ENCODE measurements around the gene COMMD6.

COMMD6 gene

DNA sequence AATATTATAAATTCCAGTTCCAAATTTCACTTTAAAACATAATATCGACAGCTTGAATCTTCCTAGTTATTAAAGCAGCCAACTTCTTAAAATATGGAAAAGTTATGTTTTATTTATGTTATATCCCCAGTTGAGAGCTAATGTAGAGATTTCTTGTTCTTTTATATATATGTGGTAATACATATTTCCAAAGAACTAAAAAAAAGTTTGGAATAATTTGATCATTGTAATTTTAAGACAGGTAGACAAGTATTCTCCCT, 54.9 kb downstream of the COMMD6 start:
- H3K9me3 Mint-ChIP-seq: no peaks in the 10 kb centered on the region
- peaks cover 71% of the 10 kb centered on the region for H3K27me3 Mint-ChIP-seq
- H3K4me3 Mint-ChIP-seq: peak overlapping the region; percentile 97
- H3K27ac Mint-ChIP-seq: no peak overlapping the region
- CTCF ChIA-PET: interaction anchor here (0.7 to 2.2 kb wide), 10 partner anchors 14 to 390 kb away, joined by 3 to 8 read pairs (median 4); no protein-coding TSS in a partner anchor
- H3K36me3 Mint-ChIP-seq: no peaks in the 10 kb centered on the region
- peaks cover 15% of the 10 kb centered on the region for H3K4me1 Mint-ChIP-seq
- DNase-seq: no peak

DNA sequence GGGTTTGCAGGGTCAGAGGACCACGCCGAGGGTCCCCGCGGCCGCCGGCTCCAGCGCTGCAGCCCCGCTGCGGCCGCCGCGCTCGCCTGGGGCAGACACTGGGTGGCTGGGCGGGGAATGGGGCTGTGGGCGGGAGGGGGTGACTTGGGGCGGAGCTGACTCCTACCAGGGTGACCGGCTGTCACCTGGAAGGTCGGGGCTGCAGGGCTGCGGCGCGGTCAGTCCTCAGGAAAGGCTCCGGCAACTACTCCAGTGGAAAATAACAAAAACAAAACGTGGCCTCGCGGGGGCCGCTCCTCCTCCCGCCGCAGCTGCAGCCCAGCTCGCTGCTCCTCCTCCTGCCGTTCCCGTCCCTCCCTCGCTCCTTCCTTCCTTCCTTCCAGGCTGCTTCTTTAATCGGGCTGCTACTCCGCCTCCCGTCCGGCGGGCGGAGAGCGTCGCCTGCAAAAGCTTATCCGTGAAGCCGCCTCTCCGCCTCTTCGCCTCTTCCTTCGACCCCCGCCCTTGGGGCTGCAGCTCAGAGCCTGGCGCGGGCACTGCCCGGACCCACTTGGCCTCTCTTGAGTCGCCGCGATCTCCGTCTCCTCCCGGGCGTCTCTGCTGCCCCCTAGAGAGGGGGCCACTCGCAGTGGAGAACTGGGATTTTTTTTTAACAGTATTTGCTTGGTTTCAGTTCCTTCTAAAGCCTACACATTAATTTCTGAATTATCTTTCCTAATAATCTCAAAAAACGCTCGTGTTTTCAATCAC, 55.4 kb downstream of the COMMD6 start, which contains the start of gene TBC1D4:
TBC1D4 (minus strand) TSS at position 100 of the 750 bp plus-strand sequence. CDS start 402 bp downstream, outside the sequence.
- no peaks in the 10 kb centered on the region for H3K36me3 Mint-ChIP-seq
- peak within 1 kb of the TSS; percentile 97 for H3K4me3 Mint-ChIP-seq
- no peak within 1 kb of the TSS for H3K27ac Mint-ChIP-seq
- peaks cover 15% of the 10 kb centered on the region for H3K4me1 Mint-ChIP-seq
- DNase-seq: peak; percentile 71
- H3K9me3 Mint-ChIP-seq: no peaks in the 10 kb centered on the region
- peaks cover 73% of the 10 kb centered on the region for H3K27me3 Mint-ChIP-seq
- CTCF ChIA-PET: interaction anchor here (0.7 to 2.2 kb wide), 12 partner anchors 13 to 391 kb away, joined by 3 to 8 read pairs (median 3); no protein-coding TSS in a partner anchor

DNA sequence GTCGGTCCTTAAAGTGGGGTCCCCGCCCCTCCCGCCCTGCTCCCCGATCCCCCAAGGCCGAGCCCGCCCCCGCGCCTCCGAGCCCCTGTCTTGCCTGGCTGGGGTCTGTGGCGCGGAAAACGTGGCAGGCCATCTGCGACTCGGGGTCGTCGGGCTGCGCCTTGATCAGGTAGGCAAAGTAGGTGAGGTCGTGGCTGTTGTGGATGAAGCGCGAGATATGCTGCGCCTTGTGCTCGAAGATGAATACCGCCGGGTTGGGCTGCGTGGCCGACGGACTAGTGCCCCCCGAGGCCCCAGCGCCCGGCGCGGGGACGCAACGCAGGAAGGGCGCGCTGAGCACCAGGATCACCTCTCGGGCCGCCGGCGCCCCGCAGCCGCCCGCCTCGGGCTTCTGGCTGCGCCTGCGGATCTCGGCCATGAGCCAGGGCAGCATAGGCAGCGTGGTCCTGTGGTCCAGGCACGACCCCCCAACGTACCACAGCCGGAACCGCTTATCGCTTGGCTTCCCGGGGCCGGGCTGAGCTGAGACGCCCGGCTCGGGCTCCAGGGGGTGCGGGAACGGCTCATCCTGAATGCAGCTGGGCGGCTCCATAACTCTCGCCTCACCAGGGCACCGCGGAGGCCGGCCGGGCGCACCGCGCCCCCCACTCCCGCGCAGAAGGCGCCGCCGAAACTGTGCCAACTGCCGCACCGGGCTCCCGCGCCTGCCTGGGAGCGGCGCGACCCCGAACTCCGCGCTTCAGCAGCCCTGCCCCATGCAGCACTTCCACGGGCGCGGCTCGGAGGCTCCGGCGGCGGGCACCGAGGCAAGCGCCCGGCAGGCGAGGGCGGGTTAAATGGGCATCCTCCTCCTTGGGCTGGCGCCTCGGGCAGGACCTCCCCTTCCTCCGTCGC, 56.2 kb downstream of the COMMD6 start:
- CTCF ChIA-PET: interaction anchor here (0.8 to 2.2 kb wide), 10 partner anchors 13 to 211 kb away, joined by 3 to 8 read pairs (median 4); no protein-coding TSS in a partner anchor
- H3K4me3 Mint-ChIP-seq: peak overlapping the region; percentile 97
- H3K27ac Mint-ChIP-seq: no peak overlapping the region
- H3K9me3 Mint-ChIP-seq: no peaks in the 10 kb centered on the region
- DNase-seq: peak; percentile 36
- H3K4me1 Mint-ChIP-seq: peaks cover 15% of the 10 kb centered on the region
- H3K27me3 Mint-ChIP-seq: peaks cover 75% of the 10 kb centered on the region
- H3K36me3 Mint-ChIP-seq: no peaks in the 10 kb centered on the region

DNA sequence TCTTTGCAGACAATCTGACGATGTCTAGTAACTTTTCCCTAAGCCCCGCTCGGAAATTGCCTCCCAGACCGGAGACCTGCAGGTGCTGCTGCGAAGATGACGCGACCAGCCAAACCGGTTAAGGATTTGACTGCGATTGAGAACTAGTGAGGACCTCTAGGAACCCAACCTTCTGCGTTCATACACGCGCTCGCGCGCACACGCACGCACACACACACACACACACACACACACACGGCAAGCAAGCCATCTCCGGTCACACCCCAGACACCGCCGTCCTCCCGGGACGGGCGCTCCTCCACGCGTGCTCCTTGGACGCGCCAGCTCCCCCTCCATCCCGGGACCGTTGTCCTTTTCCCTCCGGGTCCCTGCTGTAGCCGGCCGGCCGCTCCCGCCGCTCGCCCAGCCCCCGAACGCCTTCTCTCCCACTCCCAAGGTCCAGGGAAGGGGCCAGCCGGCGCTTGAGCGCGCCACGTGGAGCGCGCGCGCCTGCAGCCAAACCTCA, 56.9 kb downstream of the COMMD6 start:
- Mint-ChIP-seq H3K27ac (no peak overlapping the region), H3K36me3 (no peaks in the 10 kb centered on the region), H3K27me3 (peaks cover 69% of the 10 kb centered on the region), H3K9me3 (no peaks in the 10 kb centered on the region), H3K4me3 (peak overlapping the region; percentile 97), H3K4me1 (peaks cover 15% of the 10 kb centered on the region)
- peak; percentile 41 for DNase-seq
- CTCF ChIA-PET: no interaction called here

DNA sequence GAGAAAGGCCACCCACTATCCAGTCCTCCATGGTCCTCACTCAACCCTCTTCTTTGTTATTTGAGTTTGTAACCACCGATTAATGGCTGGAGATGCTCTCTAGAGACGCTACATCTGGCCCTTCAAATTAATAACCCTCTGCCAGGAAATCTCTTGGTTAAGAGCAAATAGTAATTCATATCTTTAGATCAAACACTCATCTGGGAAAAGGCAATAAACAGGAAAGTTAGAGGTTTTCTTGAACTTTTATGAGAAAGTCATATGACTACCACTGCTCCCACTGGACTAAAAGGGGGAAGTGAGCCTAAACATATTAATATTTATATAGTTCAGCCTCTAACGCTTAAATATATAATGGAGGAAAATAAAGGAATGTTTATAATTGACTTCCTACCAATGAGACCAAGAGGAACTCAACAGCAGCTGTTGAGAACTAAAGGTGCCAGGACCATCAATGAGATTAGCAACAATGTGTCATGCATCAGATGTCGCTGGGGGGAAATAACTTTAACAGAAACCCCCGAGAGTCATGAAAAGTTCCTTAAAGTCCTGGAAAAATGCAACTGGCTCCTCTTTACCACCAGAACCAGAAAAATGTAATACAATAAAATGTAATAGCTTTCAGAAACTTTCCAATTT, 58.4 kb downstream of the COMMD6 start:
- peaks cover 58% of the 10 kb centered on the region for H3K27me3 Mint-ChIP-seq
- peaks cover 15% of the 10 kb centered on the region for H3K4me1 Mint-ChIP-seq
- no peak overlapping the region for H3K4me3 Mint-ChIP-seq
- no peaks in the 10 kb centered on the region for H3K9me3 Mint-ChIP-seq
- CTCF ChIA-PET: no interaction called here
- H3K36me3 Mint-ChIP-seq: no peaks in the 10 kb centered on the region
- DNase-seq: no peak
- no peak overlapping the region for H3K27ac Mint-ChIP-seq

DNA sequence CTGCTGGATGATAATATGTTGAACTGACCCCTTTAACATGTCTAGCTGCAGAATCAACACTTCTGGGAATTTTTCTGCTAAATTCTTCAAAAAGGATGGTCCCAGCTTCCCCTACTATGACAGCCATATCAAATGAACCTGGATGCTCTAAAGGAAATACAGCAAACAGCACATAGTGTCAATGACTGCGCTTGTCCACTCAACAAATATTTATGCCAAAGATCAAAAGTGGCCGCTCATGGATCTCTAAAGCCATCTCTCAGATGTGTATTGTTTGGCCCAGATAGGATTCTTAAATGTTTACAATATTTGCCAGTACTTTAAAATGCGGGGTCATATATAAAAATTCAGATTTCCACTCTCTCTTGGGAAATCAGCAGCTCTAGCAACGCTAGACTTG, 59.0 kb downstream of the COMMD6 start:
- DNase-seq: no peak
- peaks cover 55% of the 10 kb centered on the region for H3K27me3 Mint-ChIP-seq

More for the DNA sequence above, 59.0 kb downstream of the COMMD6 start:
- Mint-ChIP-seq H3K4me3 (no peak overlapping the region), H3K36me3 (no peaks in the 10 kb centered on the region), H3K4me1 (peaks cover 15% of the 10 kb centered on the region), H3K9me3 (no peaks in the 10 kb centered on the region), H3K27ac (no peak overlapping the region)
- CTCF ChIA-PET: no interaction called here
